Loucy (cell line): ENCODE data around the gene ANXA6.

Source experiments
- H2AFZ ChIP-seq: fragments of 200-600 bp; sonication (generic); 2 replicates; pipeline ENCODE4 v1.6.0; 2016; ENCODE audit warnings: antibody characterized with exemption, mild to moderate bottlenecking, low read length, moderate library complexity
- H3F3A ChIP-seq: fragments of 200-600 bp; 2 replicates; pipeline ENCODE4 v1.6.0; 2016; ENCODE audit warnings: antibody characterized with exemption, low read depth, mild to moderate bottlenecking
- H3K27me3 ChIP-seq: fragments of 200-600 bp; sonication (generic); 2 replicates; pipeline ENCODE4 v1.6.1; 2014; ENCODE audit warnings: low read length, mild to moderate bottlenecking; ENCODE audit not compliant: insufficient read depth, poor library complexity, severe bottlenecking
- H3K36me3 ChIP-seq: fragments of 200-600 bp; sonication (generic); 2 replicates; pipeline ENCODE4 v1.6.1; 2016; ENCODE audit warnings: low read length; ENCODE audit not compliant: insufficient read depth
- H3K4me1 ChIP-seq: fragments of 200-600 bp; sonication (generic); 2 replicates; pipeline ENCODE4 v1.5.1; 2014; ENCODE audit warnings: low read length, mild to moderate bottlenecking; ENCODE audit not compliant: insufficient read depth, poor library complexity, severe bottlenecking
- H3K4me2 ChIP-seq: fragments of 200-600 bp; sonication (generic); 2 replicates; pipeline ENCODE4 v1.6.0; 2014; ENCODE audit warnings: antibody characterized with exemption, low read length, low read depth, mild to moderate bottlenecking; ENCODE audit not compliant: poor library complexity, severe bottlenecking
- H3K4me3 ChIP-seq: fragments of 200-600 bp; sonication (generic); 2 replicates; pipeline ENCODE4 v1.5.1; 2014; ENCODE audit warnings: low read length, mild to moderate bottlenecking, mixed read lengths; ENCODE audit not compliant: poor library complexity, severe bottlenecking
- H3K79me2 ChIP-seq: fragments of 200-600 bp; sonication (generic); 2 replicates; pipeline ENCODE4 v1.6.1; 2014; ENCODE audit warnings: low read length; ENCODE audit not compliant: insufficient read depth
- H3K9ac ChIP-seq: fragments of 200-600 bp; sonication (generic); 2 replicates; pipeline ENCODE4 v1.6.0; 2014; ENCODE audit warnings: mild to moderate bottlenecking, low read depth, low read length, moderate library complexity; ENCODE audit not compliant: poor library complexity, severe bottlenecking
- H3K9me2 ChIP-seq: fragments of 200-600 bp; sonication (generic); replicated peaks from 2 replicates; pipeline ENCODE4 v1.6.1; 2016; ENCODE audit warnings: low read depth, low read length, mixed read lengths
- H3K9me3 ChIP-seq: fragments of 200-600 bp; sonication (generic); 2 replicates; pipeline ENCODE4 v1.6.1; 2014; ENCODE audit warnings: mild to moderate bottlenecking, antibody characterized with exemption, low read length, low read depth; ENCODE audit not compliant: insufficient read depth
- H4K20me1 ChIP-seq: fragments of 200-600 bp; sonication (generic); 2 replicates; pipeline ENCODE4 v1.6.0; 2014; ENCODE audit warnings: antibody characterized with exemption, low read length, mild to moderate bottlenecking; ENCODE audit not compliant: insufficient read depth, poor library complexity, severe bottlenecking
- CTCF ChIP-seq: fragments of 200-600 bp; sonication (generic); conservative IDR thresholded peaks from 2 replicates; pipeline ENCODE4 v1.5.1; 2014; ENCODE audit warnings: mild to moderate bottlenecking, antibody characterized with exemption, low read length
- EZH2phosphoT487 ChIP-seq: fragments of 200-600 bp; IDR thresholded peaks from 2 replicates; pipeline ENCODE4 v1.6.1; 2018; ENCODE audit warnings: antibody characterized with exemption, mild to moderate bottlenecking, moderate library complexity, borderline replicate concordance

Gene ANXA6

GRCh38 chr5:151183456-151184245 is 26.1 kb upstream of the ANXA6 start:
- Histone ChIP-seq H3K36me3 (peaks cover 30% of the 10 kb centered on the region; the same call in 1 of the 2 replicates), H3K9ac (no peak overlapping the region), H4K20me1 (no peaks in the 10 kb centered on the region), H3K4me2 (no peak overlapping the region), H3K9me3 (peaks cover under 1% of the 10 kb centered on the region; the same call in 1 of the 2 replicates), H3K27me3 (no peaks in the 10 kb centered on the region), H3K9me2 (no peaks in the 10 kb centered on the region), H3K4me1 (no peaks in the 10 kb centered on the region), H3K4me3 (no peak overlapping the region), H2AFZ (no peak overlapping the region), H3F3A (no peaks in the 10 kb centered on the region), H3K79me2 (no peaks in the 10 kb centered on the region)
- TF ChIP-seq CTCF (no peak), EZH2phosphoT487 (no peak)

- Histone ChIP-seq H3K36me3 (peaks cover 30% of the 10 kb centered on the region; the same call in 1 of the 2 replicates), H3K79me2 (no peaks in the 10 kb centered on the region), H3K9ac (no peak overlapping the region), H3K9me3 (no peaks in the 10 kb centered on the region), H3K9me2 (no peaks in the 10 kb centered on the region), H3K4me2 (no peak overlapping the region), H3F3A (no peaks in the 10 kb centered on the region), H3K4me3 (no peak overlapping the region), H3K27me3 (no peaks in the 10 kb centered on the region), H2AFZ (no peak overlapping the region), H4K20me1 (no peaks in the 10 kb centered on the region), H3K4me1 (no peaks in the 10 kb centered on the region)
- TF ChIP-seq EZH2phosphoT487 (no peak), CTCF (no peak)
These were observed 25.4 kb upstream of the ANXA6 start for GRCh38 chr5:151182976-151183375.

GRCh38 chr5:151182524-151182900 is 24.9 kb upstream of the ANXA6 start:
- no peaks in the 10 kb centered on the region for H3F3A ChIP-seq
- no peaks in the 10 kb centered on the region for H3K79me2 ChIP-seq
- H3K27me3 ChIP-seq, result no peaks in the 10 kb centered on the region
- H4K20me1 ChIP-seq, result no peaks in the 10 kb centered on the region
- TF ChIP-seq EZH2phosphoT487, result no peak
- TF ChIP-seq CTCF, result no peak
- no peak overlapping the region for H3K4me2 ChIP-seq
- no peak overlapping the region for H3K9ac ChIP-seq
- peaks cover 25% of the 10 kb centered on the region; the same call in 1 of the 2 replicates for H3K36me3 ChIP-seq
- H3K4me1 ChIP-seq, result no peaks in the 10 kb centered on the region
- H3K9me2 ChIP-seq, result no peaks in the 10 kb centered on the region
- H2AFZ ChIP-seq, result no peak overlapping the region
- no peaks in the 10 kb centered on the region for H3K9me3 ChIP-seq
- H3K4me3 ChIP-seq, result no peak overlapping the region
